Smooth muscle cell (in vitro differentiated cells): ENCODE measurements around the gene AURKAIP1. TPM values are rescaled to one million over a fixed set of nuclear protein-coding genes. Genes with fewer than 3 reads are reported as not detected.

Experiments used
- DNase-seq: peaks from one replicate; lab custom pipeline; 2025; ENCODE audit not compliant: unreplicated experiment; lab: John Stamatoyannopoulos, UW
- H2AFZ ChIP-seq: fragments of 200-600 bp; sonication (generic); 2 replicates; pipeline ENCODE4 v1.6.0; 2016; ENCODE audit warnings: antibody characterized with exemption, low read depth, mild to moderate bottlenecking
- H3F3A ChIP-seq: fragments of 200-600 bp; sonication (generic); 2 replicates; pipeline ENCODE4 v1.6.0; 2017; ENCODE audit warnings: antibody characterized with exemption, low read depth
- H3K27ac ChIP-seq: fragments of 200-600 bp; sonication (generic); 2 replicates; pipeline ENCODE4 v1.5.1; 2016; ENCODE audit warnings: low read depth, mild to moderate bottlenecking
- H3K27me3 ChIP-seq: fragments of 200-600 bp; sonication (generic); 2 replicates; pipeline ENCODE4 v1.6.1; 2016; ENCODE audit warnings: low read depth, mild to moderate bottlenecking
- H3K36me3 ChIP-seq: fragments of 200-600 bp; sonication (generic); 2 replicates; pipeline ENCODE4 v1.5.1; 2016; ENCODE audit warnings: low read depth
- H3K4me1 ChIP-seq: fragments of 200-600 bp; sonication (generic); 2 replicates; pipeline ENCODE4 v1.5.1; 2016; ENCODE audit warnings: low read depth
- H3K4me2 ChIP-seq: fragments of 200-600 bp; sonication (generic); 2 replicates; pipeline ENCODE4 v1.6.0; 2016; ENCODE audit warnings: mild to moderate bottlenecking
- H3K4me3 ChIP-seq: fragments of 200-600 bp; sonication (generic); 2 replicates; pipeline ENCODE4 v1.5.1; 2016; ENCODE audit warnings: mild to moderate bottlenecking
- H3K79me2 ChIP-seq: fragments of 200-600 bp; sonication (generic); 2 replicates; pipeline ENCODE4 v1.6.0; 2016; ENCODE audit warnings: low read depth, mild to moderate bottlenecking
- H3K9ac ChIP-seq: fragments of 200-600 bp; sonication (generic); 2 replicates; pipeline ENCODE4 v1.6.0; 2016; ENCODE audit warnings: low read depth
- H3K9me3 ChIP-seq: fragments of 200-600 bp; sonication (generic); replicated peaks from 2 replicates; pipeline ENCODE4 v1.5.1; 2016; ENCODE audit warnings: low read depth
- H4K20me1 ChIP-seq: fragments of 200-600 bp; sonication (generic); 2 replicates; pipeline ENCODE4 v1.6.0; 2016; ENCODE audit warnings: low read depth
- WGBS: methylation state at CpG from one replicate; pipeline ENCODE4 v1.1.7; 2016; ENCODE audit warnings: low lambda C conversion rate; 5-methylcytosine and 5-hydroxymethylcytosine counted together
- polyA plus RNA-seq: library from polyadenylated mRNA; unstranded; fragments of >200 nt; fragmentation: Nextera tagmentation; extraction: Ambion mirVana; gene quantifications from 2 replicates; pipeline ENCODE4 v1.2.1, GENCODE V29; 2016
- total RNA-seq: library from RNA; depleted of rRNA; stranded (reverse); fragments of >200 nt; gene quantifications from 2 replicates; pipeline ENCODE4 v1.2.3, GENCODE V29; 2014
- TF ChIP-seq, protein P1 (sequence below): fragments of 200-600 bp; sonication (generic); IDR thresholded peaks from 2 replicates; pipeline ENCODE4 v1.5.1; 2017; ENCODE audit warnings: borderline replicate concordance, mild to moderate bottlenecking, antibody characterized with exemption; ENCODE audit not compliant: insufficient read depth, poor library complexity, severe bottlenecking

AURKAIP1 gene
- total and polyA plus RNA-seq, 2 experiments from 2014 or later = 60.1 to 214 TPM

DNA sequence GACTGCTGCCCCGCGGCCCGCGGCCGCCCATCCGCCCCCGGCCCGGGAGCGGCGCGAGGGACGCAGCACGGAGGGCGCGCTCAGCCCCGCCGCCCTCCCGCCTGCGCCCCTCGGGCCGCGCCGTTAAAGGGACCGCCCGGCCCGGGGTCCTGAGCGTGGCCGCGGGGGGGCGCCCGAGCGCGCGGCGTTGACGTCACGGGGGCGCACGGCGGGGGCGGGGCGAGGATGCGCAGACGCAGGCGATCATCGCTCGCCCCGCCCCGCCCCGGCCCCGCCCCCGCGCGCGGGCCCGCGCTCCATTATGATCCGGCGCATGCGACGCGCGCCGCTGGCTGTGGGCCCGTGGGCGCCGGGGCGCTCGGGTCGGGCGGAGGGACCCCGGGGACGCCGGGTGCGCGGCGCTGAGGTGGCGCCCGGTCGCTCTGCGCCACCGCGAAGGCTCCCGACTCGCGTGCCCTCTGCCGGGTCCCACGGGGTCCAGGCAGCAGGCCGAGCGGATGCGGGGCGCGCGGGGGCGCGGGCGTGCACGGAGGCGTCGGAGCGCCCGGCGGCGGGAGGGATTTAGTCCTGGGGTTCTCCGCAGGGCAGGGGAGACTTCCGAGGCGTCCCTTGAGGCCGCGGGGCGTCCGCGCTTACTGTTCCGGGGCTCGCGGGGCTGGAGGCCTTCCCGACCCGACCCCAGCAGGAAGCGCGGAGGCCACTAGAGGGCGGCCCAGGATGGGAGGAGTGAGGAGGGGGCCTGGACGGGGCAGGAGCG is 25.6 kb downstream of the AURKAIP1 start, which contains the start of gene DVL1:
TSS of gene DVL1 (minus strand) at position 163 of the 757 bp plus-strand sequence. CDS start 353 bp downstream, outside the sequence.
- TF ChIP-seq, protein P1, sequence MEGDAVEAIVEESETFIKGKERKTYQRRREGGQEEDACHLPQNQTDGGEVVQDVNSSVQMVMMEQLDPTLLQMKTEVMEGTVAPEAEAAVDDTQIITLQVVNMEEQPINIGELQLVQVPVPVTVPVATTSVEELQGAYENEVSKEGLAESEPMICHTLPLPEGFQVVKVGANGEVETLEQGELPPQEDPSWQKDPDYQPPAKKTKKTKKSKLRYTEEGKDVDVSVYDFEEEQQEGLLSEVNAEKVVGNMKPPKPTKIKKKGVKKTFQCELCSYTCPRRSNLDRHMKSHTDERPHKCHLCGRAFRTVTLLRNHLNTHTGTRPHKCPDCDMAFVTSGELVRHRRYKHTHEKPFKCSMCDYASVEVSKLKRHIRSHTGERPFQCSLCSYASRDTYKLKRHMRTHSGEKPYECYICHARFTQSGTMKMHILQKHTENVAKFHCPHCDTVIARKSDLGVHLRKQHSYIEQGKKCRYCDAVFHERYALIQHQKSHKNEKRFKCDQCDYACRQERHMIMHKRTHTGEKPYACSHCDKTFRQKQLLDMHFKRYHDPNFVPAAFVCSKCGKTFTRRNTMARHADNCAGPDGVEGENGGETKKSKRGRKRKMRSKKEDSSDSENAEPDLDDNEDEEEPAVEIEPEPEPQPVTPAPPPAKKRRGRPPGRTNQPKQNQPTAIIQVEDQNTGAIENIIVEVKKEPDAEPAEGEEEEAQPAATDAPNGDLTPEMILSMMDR = peak; percentile 57
- Histone ChIP-seq H2AFZ (no peak within 1 kb of the TSS), H3K4me3 (peak within 1 kb of the TSS; percentile 87), H3F3A (peaks cover 21% of the 10 kb centered on the region), H3K79me2 (peaks cover 59% of the 10 kb centered on the region), H3K36me3 (no peaks in the 10 kb centered on the region), H4K20me1 (peaks cover 71% of the 10 kb centered on the region), H3K27ac (peak within 1 kb of the TSS; percentile 62), H3K4me2 (peak within 1 kb of the TSS; percentile 97), H3K9ac (peak within 1 kb of the TSS; percentile 71), H3K9me3 (no peaks in the 10 kb centered on the region), H3K27me3 (no peaks in the 10 kb centered on the region), H3K4me1 (peaks cover 20% of the 10 kb centered on the region)
- DNase-seq = peak; percentile 48
- WGBS = 1% methylated on average over 36 of the region's 122 CpGs

DNA sequence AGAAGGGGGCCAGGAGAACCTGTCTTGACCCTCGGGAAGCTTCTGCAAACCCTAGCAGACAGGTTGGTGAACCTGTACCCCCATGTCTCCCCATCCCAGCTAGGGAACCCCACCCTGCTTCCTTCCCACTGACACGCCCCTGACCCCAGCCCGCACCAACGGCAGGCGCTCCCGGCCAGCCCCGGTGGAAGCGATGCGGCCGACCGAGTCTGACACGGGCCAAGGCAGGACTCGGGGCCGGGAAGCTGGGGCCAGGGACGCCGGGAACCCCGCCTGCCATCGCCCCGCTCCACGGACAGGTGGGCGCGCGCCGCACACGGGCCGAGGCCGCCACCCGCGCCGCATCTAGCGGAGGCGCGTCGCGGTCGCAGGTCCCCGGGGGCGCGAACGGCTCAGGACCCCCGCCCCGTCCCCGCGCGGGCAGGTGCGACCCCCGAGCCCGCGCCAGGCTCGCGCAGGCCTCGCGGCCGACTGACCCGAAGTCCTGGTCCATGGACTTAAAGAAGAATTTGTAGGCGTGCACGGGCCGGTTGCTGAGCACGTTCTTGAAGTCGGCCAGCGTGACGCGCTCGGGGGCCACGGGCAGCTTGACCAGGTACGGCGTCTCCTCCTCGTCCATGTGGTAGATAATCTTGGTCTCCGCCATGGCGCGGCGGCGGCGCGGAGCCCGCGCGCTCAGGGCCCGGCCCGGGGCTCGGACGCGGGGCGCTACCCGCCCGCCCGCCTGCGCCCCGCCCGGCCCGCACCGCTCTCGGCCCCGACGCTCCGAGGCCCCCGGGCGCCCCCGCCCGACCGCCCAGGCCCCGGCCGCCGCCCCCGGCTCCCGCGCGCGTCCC is 26.4 kb downstream of the AURKAIP1 start:
- Histone ChIP-seq H3F3A (peaks cover 13% of the 10 kb centered on the region), H3K4me1 (peaks cover 12% of the 10 kb centered on the region), H3K9me3 (no peaks in the 10 kb centered on the region), H3K79me2 (peaks cover 58% of the 10 kb centered on the region), H3K4me2 (peak overlapping the region; percentile 97), H2AFZ (no peak overlapping the region), H3K4me3 (peak overlapping the region; percentile 72), H4K20me1 (peaks cover 71% of the 10 kb centered on the region), H3K9ac (peak overlapping the region; percentile 62), H3K27ac (peak overlapping the region; percentile 15), H3K27me3 (no peaks in the 10 kb centered on the region), H3K36me3 (no peaks in the 10 kb centered on the region)
- 2% methylated on average over 68 of the region's 109 CpGs for WGBS
- no peak for DNase-seq
- TF ChIP-seq, protein P1 = no peak

DNA sequence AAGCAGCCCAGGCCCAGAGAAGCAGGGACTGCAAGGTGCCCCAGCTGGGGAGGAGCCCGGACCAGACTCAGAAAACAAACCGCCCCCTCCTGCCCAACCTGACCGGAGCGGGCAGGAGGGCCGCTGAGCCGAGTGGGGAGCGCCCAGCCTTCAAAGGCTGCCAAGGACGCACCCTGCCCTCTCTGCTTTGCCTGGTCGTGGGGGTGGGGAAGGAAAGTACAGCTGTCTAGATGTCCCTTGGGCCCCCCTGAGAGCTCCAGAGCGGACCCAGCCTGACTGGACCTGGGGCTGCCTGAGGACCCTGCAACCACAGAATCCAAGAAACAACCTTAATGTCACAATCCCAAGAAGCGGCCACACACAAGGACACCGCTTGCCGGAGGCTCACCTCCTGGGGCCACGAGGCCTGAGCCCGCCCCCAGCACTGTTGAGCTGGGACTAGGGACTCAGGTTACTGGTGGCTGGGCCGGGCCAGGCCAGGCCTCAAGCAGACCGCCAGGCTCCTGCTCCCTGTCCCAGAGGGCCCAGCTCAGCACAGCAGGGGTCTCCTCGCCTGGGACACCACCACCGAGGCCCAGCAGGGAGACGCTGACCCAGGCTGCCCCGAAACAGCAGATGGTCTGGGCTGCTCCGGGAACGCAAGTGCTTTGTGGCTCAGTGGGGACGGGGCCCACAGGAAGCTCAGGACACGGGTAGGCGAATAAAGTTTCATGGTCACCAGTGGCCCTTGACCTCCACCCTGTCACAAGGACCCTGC is 27.2 kb downstream of the AURKAIP1 start:
- Histone ChIP-seq H3K27me3 (no peaks in the 10 kb centered on the region), H3K4me1 (peaks cover 12% of the 10 kb centered on the region), H4K20me1 (peaks cover 71% of the 10 kb centered on the region), H3F3A (peaks cover 6% of the 10 kb centered on the region), H3K4me2 (peak overlapping the region; percentile 97), H3K79me2 (peaks cover 57% of the 10 kb centered on the region), H3K4me3 (peak overlapping the region; percentile 72), H3K9ac (peak overlapping the region; percentile 47), H3K9me3 (no peaks in the 10 kb centered on the region), H3K36me3 (no peaks in the 10 kb centered on the region), H2AFZ (no peak overlapping the region), H3K27ac (peak overlapping the region; percentile 15)
- 33% methylated on average over 26 of the region's 26 CpGs for WGBS
- no peak for DNase-seq
- TF ChIP-seq, protein P1 = no peak
